NB4 (cell line): ENCODE data around the gene MAGEB4.
A peak's percentile ranks its signal among the peaks of the same experiment; 100 is the strongest.
"Not testable (repeated sequence)": the region's sequence is repeated elsewhere in the genome, so short reads cannot be mapped to it uniquely, and the experiment has no call there.

Experiments
- DNase-seq: peaks from one replicate; pipeline ENCODE4 v3.0.0; 2010; ENCODE audit warnings: low read depth
- H3K4me3 ChIP-seq: one replicate; pipeline ENCODE4 v1.5.1; 2011; ENCODE audit warnings: mild to moderate bottlenecking, low read depth, low read length, moderate library complexity
- MYC ChIP-seq: IDR thresholded peaks from 2 replicates; pipeline ENCODE4 v1.6.1; 2011; ENCODE audit warnings: low read depth, low read length
- POLR2A ChIP-seq: IDR thresholded peaks from 2 replicates; pipeline ENCODE4 v1.6.1; 2011; ENCODE audit warnings: mild to moderate bottlenecking; ENCODE audit not compliant: insufficient read length; ENCODE audit errors: extremely low read depth
- TF ChIP-seq, protein P1 (sequence below): IDR thresholded peaks from 2 replicates; pipeline ENCODE4 v1.6.1; 2011; ENCODE audit warnings: low read depth, low read length
- TF ChIP-seq, protein P2 (sequence below): IDR thresholded peaks from one replicate; pipeline ENCODE4 v1.5.1; 2012; ENCODE audit warnings: low read depth, low read length

The MAGEB4 gene, protein sequence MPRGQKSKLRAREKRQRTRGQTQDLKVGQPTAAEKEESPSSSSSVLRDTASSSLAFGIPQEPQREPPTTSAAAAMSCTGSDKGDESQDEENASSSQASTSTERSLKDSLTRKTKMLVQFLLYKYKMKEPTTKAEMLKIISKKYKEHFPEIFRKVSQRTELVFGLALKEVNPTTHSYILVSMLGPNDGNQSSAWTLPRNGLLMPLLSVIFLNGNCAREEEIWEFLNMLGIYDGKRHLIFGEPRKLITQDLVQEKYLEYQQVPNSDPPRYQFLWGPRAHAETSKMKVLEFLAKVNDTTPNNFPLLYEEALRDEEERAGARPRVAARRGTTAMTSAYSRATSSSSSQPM

DNA sequence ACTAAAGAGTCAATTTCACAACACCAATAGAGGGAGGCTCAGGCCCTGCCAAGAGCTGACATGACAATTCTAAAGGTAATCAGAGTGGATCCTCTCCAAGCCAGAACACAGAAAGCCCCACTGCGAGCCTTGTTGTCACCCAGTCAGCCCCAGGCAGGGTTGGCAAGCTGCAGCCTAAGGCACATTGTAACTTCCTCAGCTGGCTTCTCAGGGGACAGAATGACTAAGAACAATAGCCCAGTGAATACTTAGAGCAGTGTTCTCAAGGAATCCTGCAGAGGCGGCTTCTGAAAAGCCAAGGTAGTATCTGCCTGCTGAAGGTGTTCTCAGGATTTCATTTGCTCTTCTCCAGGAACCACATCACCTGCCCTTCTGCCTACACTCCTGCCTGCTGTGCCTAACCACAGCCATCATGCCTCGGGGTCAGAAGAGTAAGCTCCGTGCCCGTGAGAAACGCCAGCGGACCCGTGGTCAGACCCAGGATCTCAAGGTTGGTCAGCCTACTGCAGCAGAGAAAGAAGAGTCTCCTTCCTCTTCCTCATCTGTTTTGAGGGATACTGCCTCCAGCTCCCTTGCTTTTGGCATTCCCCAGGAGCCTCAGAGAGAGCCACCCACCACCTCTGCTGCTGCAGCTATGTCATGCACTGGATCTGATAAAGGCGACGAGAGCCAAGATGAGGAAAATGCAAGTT lies at the start of gene MAGEB4:
Gene MAGEB4 (plus strand): TSS at position 277 of the 692 bp plus-strand sequence. CDS start 136 bp downstream, at position 413.
- no peak within 1 kb of the TSS for H3K4me3 ChIP-seq
- TF ChIP-seq, protein P1, sequence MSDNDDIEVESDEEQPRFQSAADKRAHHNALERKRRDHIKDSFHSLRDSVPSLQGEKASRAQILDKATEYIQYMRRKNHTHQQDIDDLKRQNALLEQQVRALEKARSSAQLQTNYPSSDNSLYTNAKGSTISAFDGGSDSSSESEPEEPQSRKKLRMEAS = no peak
- TF ChIP-seq, protein P2, sequence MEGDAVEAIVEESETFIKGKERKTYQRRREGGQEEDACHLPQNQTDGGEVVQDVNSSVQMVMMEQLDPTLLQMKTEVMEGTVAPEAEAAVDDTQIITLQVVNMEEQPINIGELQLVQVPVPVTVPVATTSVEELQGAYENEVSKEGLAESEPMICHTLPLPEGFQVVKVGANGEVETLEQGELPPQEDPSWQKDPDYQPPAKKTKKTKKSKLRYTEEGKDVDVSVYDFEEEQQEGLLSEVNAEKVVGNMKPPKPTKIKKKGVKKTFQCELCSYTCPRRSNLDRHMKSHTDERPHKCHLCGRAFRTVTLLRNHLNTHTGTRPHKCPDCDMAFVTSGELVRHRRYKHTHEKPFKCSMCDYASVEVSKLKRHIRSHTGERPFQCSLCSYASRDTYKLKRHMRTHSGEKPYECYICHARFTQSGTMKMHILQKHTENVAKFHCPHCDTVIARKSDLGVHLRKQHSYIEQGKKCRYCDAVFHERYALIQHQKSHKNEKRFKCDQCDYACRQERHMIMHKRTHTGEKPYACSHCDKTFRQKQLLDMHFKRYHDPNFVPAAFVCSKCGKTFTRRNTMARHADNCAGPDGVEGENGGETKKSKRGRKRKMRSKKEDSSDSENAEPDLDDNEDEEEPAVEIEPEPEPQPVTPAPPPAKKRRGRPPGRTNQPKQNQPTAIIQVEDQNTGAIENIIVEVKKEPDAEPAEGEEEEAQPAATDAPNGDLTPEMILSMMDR = no peak
- TF ChIP-seq MYC (no peak), POLR2A (no peak)
- no peak for DNase-seq

DNA sequence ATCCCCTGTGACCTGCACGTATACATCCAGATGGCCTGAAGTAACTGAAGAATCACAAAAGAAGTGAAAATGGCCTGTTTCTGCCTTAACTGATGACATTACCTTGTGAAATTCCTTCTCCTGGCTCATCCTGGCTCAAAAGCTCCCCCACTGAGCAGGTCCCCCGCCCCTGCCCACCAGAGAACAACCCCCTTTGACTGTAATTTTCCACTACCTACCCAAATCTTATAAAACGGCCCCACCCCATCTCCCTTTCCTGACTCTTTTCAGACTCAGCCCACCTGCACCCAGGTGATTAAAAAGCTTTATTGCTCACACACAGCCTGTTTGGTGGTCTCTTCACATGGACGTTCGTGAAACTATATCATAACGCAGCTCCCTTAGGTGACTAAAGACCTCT lies 47.9 kb upstream of the MAGEB4 start:
- not testable (repeated sequence) for H3K4me3 ChIP-seq, DNase-seq

DNA sequence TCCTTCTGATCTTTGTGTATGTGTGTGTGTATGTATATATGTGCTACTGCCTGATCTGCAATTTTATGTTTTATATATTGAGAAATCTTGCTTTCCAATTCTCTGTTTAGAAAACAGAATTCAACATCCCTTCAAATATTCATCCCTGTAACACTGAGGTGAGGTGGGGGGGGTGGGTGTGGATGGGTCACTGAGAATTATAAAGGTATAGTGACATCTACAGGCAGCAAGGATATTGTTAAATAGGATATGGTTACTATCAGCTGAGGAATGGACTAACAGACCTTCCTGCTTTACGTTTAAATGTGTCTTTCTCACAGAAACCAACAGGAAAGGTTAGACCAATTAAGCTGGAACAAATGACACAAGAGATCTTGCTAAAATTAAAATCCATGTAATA lies 45.5 kb upstream of the MAGEB4 start:
- no peak for TF ChIP-seq POLR2A
- TF ChIP-seq MYC = no peak
- DNase-seq = peak; percentile 5
- H3K4me3 ChIP-seq = no peak overlapping the region

DNA sequence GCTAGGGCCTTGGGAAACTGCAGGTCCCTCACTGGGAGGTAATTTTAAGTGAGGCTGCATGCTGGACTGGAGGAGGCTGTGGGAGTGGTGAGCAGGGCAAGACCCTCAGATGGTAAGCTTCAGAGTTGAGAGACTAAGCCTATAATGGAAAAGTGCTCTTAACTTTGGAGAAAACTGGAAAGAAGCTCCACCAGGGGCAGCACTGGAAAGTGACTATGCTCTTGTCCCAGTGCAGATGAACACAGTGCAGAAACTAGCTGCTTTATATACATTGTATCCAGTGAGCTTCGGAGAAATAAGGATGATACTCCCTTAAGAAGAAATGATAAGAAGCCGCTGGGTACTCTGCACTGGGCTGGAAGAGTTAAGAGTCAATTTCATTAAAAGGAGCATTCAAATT lies 29.6 kb upstream of the MAGEB4 start:
- TF ChIP-seq, protein P2 = no peak
- TF ChIP-seq POLR2A = no peak
- TF ChIP-seq, protein P1 = no peak
- TF ChIP-seq MYC = no peak
- H3K4me3 ChIP-seq = no peak overlapping the region
- DNase-seq = no peak

DNA sequence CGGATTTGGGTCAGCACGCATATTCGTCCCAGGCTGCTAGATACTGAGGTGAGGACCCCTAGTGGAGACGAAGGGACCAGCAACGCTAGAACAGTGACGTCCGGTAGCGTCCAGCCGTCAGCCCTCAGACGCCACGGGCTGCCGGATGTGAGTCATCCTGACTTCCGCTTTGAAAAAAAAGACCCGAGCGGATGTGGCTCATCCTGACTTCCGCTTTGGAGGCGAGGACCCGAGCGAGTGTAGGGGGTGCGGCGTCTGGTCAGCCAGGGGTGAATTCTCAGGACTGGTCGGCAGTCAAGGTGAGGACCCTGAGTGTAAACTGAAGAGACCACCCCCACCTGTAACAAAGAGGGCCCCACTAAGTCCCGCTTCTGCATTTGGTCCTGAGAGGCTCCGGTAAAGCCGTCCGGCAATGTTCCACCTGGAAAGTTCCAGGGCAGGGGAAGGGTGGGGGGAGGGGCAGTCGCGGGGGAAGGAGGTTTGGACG lies 26.4 kb upstream of the MAGEB4 start, which contains the start of gene MAGEB2:
Gene MAGEB2 (plus strand): TSS at position 207 of the 487 bp plus-strand sequence. CDS start 3,018 bp downstream, outside the sequence.
- no peak within 1 kb of the TSS for H3K4me3 ChIP-seq
- DNase-seq = peak; percentile 7
- TF ChIP-seq POLR2A = no peak
- TF ChIP-seq, protein P2 = peak; percentile 4

DNA sequence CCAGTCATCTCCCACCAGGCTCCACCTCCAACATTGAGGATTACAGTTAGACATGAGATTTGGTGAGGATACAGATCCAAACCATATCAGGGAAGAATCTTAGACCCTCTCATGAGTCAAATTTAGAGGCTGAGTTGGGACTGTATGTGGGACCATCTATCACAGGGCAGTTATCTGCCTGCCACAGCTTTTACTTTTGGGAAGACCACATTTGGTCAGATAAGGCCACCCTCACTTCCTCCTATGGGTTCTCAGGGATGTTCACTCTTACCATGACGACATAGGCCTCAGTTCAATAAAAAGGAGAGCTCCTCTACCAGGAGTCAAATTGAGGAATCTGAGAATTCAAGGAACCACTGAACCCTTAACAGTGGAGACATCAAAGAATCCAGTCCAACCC lies 24.3 kb upstream of the MAGEB4 start:
- DNase-seq = no peak
- TF ChIP-seq, protein P2 = no peak
- TF ChIP-seq POLR2A (no peak), MYC (no peak)
- TF ChIP-seq, protein P1 = no peak
- no peak overlapping the region for H3K4me3 ChIP-seq

DNA sequence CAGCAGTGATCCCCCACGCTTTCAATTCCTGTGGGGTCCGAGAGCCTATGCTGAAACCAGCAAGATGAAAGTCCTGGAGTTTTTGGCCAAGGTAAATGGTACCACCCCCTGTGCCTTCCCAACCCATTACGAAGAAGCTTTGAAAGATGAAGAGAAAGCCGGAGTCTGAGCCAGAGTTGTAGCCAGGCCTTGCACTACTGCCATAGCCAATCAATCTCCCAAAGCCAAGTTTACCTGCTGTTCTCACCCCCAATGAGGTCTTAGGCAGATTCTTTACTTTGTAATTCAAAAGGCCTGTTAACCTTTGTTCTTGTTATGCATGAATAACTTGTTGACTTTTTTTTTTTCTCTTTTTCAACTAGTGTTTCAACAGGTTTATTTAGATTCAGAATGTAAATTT lies 22.4 kb upstream of the MAGEB4 start:
- no peak for DNase-seq
- TF ChIP-seq MYC = no peak
- TF ChIP-seq, protein P2 = no peak
- TF ChIP-seq POLR2A = no peak
- TF ChIP-seq, protein P1 = no peak
- H3K4me3 ChIP-seq = no peak overlapping the region
